Measurements from ENCODE around the gene FBXL17.

The FBXL17 gene

GRCh38 chr5:108233617-108234155 is 148.2 kb downstream of the FBXL17 start:
- no CpG with 5 or more reads among the region's 3 CpGs for WGBS, 2 donors (ENCODE audit: extremely low coverage in 2 of 2, insufficient read length in 2 of 2, insufficient replicate concordance in 1 of 2)
- Histone ChIP-seq H3K27ac (replicated peaks; ENCODE audit: low read length) (peak overlapping the region; percentile 10), H2AFZ (ENCODE audit: low read length) (no peak overlapping the region), H3K14ac (ENCODE audit: low read length) (no peak overlapping the region), H2BK15ac (ENCODE audit: low read length) (no peak overlapping the region), H3K18ac (ENCODE audit: low read length) (no peak overlapping the region), H3K36me3 (replicated peaks in 1 of 2; ENCODE audit: control insufficient read depth in 2 of 2, insufficient read depth in 2 of 2, low read length in 2 of 2) (no peaks in the 10 kb centered on the region), H3K4ac (ENCODE audit: low read length) (no peak overlapping the region), H2BK12ac (ENCODE audit: low read length) (no peak overlapping the region), H4K91ac (ENCODE audit: low read depth, low read length, poor library complexity) (no peak overlapping the region), H3K4me2 (ENCODE audit: insufficient read depth, low read length, poor library complexity, severe bottlenecking) (no peak overlapping the region), H2BK5ac (ENCODE audit: low read length) (no peak overlapping the region), H3K79me1 (ENCODE audit: low read depth, low read length) (no peaks in the 10 kb centered on the region), H3K4me1 (ENCODE audit: control insufficient read depth in 2 of 2, insufficient read depth in 1 of 2, low read depth in 1 of 2, low read length in 2 of 2) (peaks cover 0 to 3% of the 10 kb centered on the region in 2 donors), H4K8ac (ENCODE audit: low read depth, low read length) (no peak overlapping the region), H2BK120ac (ENCODE audit: low read depth, low read length) (no peak overlapping the region), H3K27me3 (ENCODE audit: control insufficient read depth in 3 of 3, insufficient read depth in 3 of 3, low read depth in 1 of 3, low read length in 3 of 3) (no peaks in the 10 kb centered on the region), H3K9me3 (replicated peaks in 1 of 2; ENCODE audit: control insufficient read depth in 2 of 2, insufficient read depth in 1 of 2, low read depth in 1 of 2, low read length in 2 of 2) (peaks cover 0 to 8% of the 10 kb centered on the region in 2 donors), H3K9ac (ENCODE audit: low read depth, low read length, poor library complexity) (no peak overlapping the region), H3K4me3 (ENCODE audit: low read length in 2 of 2) (no peak overlapping the region), H2AK5ac (ENCODE audit: low read depth, low read length) (no peak overlapping the region), H3K23ac (ENCODE audit: low read depth, low read length, poor library complexity) (no peak overlapping the region)
- no peak for DNase-seq (ENCODE audit: low spot score)

DNA sequence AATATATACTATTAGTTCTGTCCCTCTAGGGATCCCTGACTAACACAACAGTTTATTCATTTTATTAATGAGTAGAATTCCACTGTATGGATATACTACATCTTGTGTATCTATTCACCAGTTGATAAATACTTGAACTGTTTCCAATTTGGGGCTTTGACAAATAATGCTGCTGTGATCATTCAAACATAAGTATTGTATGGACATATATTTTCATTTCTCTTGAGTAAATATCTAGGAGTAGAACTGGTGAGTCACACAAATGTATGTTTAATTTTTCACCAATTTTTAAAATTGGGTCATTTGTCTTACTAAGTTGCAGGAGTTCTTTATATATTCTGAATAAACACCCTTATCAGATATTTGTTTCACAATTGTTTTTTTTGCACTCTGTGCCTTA is 149.1 kb downstream of the FBXL17 start:
- H3K27ac ChIP-seq (replicated peaks; ENCODE audit: low read length), result no peak overlapping the region
- no peak overlapping the region for H4K8ac ChIP-seq (ENCODE audit: low read depth, low read length)
- H2BK5ac ChIP-seq (ENCODE audit: low read length), result no peak overlapping the region
- H3K36me3 ChIP-seq (replicated peaks in 1 of 2; ENCODE audit: control insufficient read depth in 2 of 2, insufficient read depth in 2 of 2, low read length in 2 of 2), result no peaks in the 10 kb centered on the region
- H3K27me3 ChIP-seq (ENCODE audit: control insufficient read depth in 3 of 3, insufficient read depth in 3 of 3, low read depth in 1 of 3, low read length in 3 of 3), result no peaks in the 10 kb centered on the region
- no peak overlapping the region for H3K18ac ChIP-seq (ENCODE audit: low read length)
- H3K4me1 ChIP-seq (ENCODE audit: control insufficient read depth in 2 of 2, insufficient read depth in 1 of 2, low read depth in 1 of 2, low read length in 2 of 2), result peaks cover 0 to 3% of the 10 kb centered on the region in 2 donors
- DNase-seq (ENCODE audit: low spot score), result no peak
- no peak overlapping the region for H2BK120ac ChIP-seq (ENCODE audit: low read depth, low read length)
- no peak overlapping the region for H4K91ac ChIP-seq (ENCODE audit: low read depth, low read length, poor library complexity)
- H2BK12ac ChIP-seq (ENCODE audit: low read length), result no peak overlapping the region
- peaks cover 0 to 8% of the 10 kb centered on the region in 2 donors for H3K9me3 ChIP-seq (replicated peaks in 1 of 2; ENCODE audit: control insufficient read depth in 2 of 2, insufficient read depth in 1 of 2, low read depth in 1 of 2, low read length in 2 of 2)
- H3K4me2 ChIP-seq (ENCODE audit: insufficient read depth, low read length, poor library complexity, severe bottlenecking), result no peak overlapping the region
- H3K4ac ChIP-seq (ENCODE audit: low read length), result no peak overlapping the region
- H2BK15ac ChIP-seq (ENCODE audit: low read length), result no peak overlapping the region
- H3K4me3 ChIP-seq (ENCODE audit: low read length in 2 of 2), result no peak overlapping the region
- no peak overlapping the region for H3K14ac ChIP-seq (ENCODE audit: low read length)
- H3K23ac ChIP-seq (ENCODE audit: low read depth, low read length, poor library complexity), result no peak overlapping the region
- no peaks in the 10 kb centered on the region for H3K79me1 ChIP-seq (ENCODE audit: low read depth, low read length)
- H3K9ac ChIP-seq (ENCODE audit: low read depth, low read length, poor library complexity), result no peak overlapping the region
- H2AK5ac ChIP-seq (ENCODE audit: low read depth, low read length), result no peak overlapping the region
- no peak overlapping the region for H2AFZ ChIP-seq (ENCODE audit: low read length)

- no peak overlapping the region for H3K23ac ChIP-seq (ENCODE audit: low read depth, low read length, poor library complexity)
- H3K4me1 ChIP-seq (ENCODE audit: control insufficient read depth in 2 of 2, insufficient read depth in 1 of 2, low read depth in 1 of 2, low read length in 2 of 2), result peaks cover 0 to 2% of the 10 kb centered on the region in 2 donors
- no peak overlapping the region for H2BK120ac ChIP-seq (ENCODE audit: low read depth, low read length)
- no peak overlapping the region for H4K91ac ChIP-seq (ENCODE audit: low read depth, low read length, poor library complexity)
- no peak for DNase-seq (ENCODE audit: low spot score)
- no peak overlapping the region for H4K8ac ChIP-seq (ENCODE audit: low read depth, low read length)
- no peak overlapping the region for H3K9ac ChIP-seq (ENCODE audit: low read depth, low read length, poor library complexity)
- H2BK15ac ChIP-seq (ENCODE audit: low read length), result no peak overlapping the region
- H3K36me3 ChIP-seq (replicated peaks in 1 of 2; ENCODE audit: control insufficient read depth in 2 of 2, insufficient read depth in 2 of 2, low read length in 2 of 2), result no peaks in the 10 kb centered on the region
- no peak overlapping the region for H3K4ac ChIP-seq (ENCODE audit: low read length)
- no peak overlapping the region for H2AFZ ChIP-seq (ENCODE audit: low read length)
- H3K27me3 ChIP-seq (ENCODE audit: control insufficient read depth in 3 of 3, insufficient read depth in 3 of 3, low read depth in 1 of 3, low read length in 3 of 3), result no peaks in the 10 kb centered on the region
- no peak overlapping the region for H3K14ac ChIP-seq (ENCODE audit: low read length)
- no peak overlapping the region for H3K27ac ChIP-seq (replicated peaks; ENCODE audit: low read length)
- no peaks in the 10 kb centered on the region for H3K9me3 ChIP-seq (replicated peaks in 1 of 2; ENCODE audit: control insufficient read depth in 2 of 2, insufficient read depth in 1 of 2, low read depth in 1 of 2, low read length in 2 of 2)
- no peak overlapping the region for H2AK5ac ChIP-seq (ENCODE audit: low read depth, low read length)
- H3K79me1 ChIP-seq (ENCODE audit: low read depth, low read length), result no peaks in the 10 kb centered on the region
- no peak overlapping the region for H2BK12ac ChIP-seq (ENCODE audit: low read length)
- no peak overlapping the region for H3K4me2 ChIP-seq (ENCODE audit: insufficient read depth, low read length, poor library complexity, severe bottlenecking)
- no peak overlapping the region for H2BK5ac ChIP-seq (ENCODE audit: low read length)
- no peak overlapping the region for H3K4me3 ChIP-seq (ENCODE audit: low read length in 2 of 2)
- H3K18ac ChIP-seq (ENCODE audit: low read length), result no peak overlapping the region
Measured at GRCh38 chr5:108222011-108222410, 159.9 kb downstream of the FBXL17 start.

DNA sequence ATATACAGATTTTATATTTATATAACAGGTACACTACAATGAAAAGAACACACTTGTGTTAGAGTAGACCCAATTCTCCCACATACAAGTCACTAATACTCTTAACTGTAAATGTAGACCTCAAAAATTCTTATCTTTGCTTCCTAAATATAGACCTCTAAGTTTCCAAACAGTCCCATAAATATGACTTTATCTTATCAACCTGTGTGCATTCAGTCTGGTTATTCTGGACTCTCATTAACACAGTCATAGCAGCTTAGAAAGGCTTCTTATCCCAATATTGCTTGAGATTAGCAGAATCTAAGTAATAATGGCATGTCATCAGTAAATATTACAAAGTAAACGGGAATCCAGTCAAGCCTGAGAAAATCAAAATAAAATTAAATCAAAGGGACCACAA is 161.1 kb downstream of the FBXL17 start:
- Histone ChIP-seq H3K9ac (ENCODE audit: low read depth, low read length, poor library complexity) (no peak overlapping the region), H3K36me3 (replicated peaks in 1 of 2; ENCODE audit: control insufficient read depth in 2 of 2, insufficient read depth in 2 of 2, low read length in 2 of 2) (no peaks in the 10 kb centered on the region), H3K79me1 (ENCODE audit: low read depth, low read length) (no peaks in the 10 kb centered on the region), H3K14ac (ENCODE audit: low read length) (no peak overlapping the region), H2BK5ac (ENCODE audit: low read length) (no peak overlapping the region), H2AFZ (ENCODE audit: low read length) (no peak overlapping the region), H2AK5ac (ENCODE audit: low read depth, low read length) (no peak overlapping the region), H2BK120ac (ENCODE audit: low read depth, low read length) (no peak overlapping the region), H3K27me3 (ENCODE audit: control insufficient read depth in 3 of 3, insufficient read depth in 3 of 3, low read depth in 1 of 3, low read length in 3 of 3) (no peaks in the 10 kb centered on the region), H3K18ac (ENCODE audit: low read length) (no peak overlapping the region), H3K27ac (replicated peaks; ENCODE audit: low read length) (no peak overlapping the region), H3K9me3 (replicated peaks in 1 of 2; ENCODE audit: control insufficient read depth in 2 of 2, insufficient read depth in 1 of 2, low read depth in 1 of 2, low read length in 2 of 2) (peaks cover 0 to 3% of the 10 kb centered on the region in 2 donors), H3K4me1 (ENCODE audit: control insufficient read depth in 2 of 2, insufficient read depth in 1 of 2, low read depth in 1 of 2, low read length in 2 of 2) (peaks cover 0 to 2% of the 10 kb centered on the region in 2 donors), H2BK12ac (ENCODE audit: low read length) (no peak overlapping the region), H3K4me3 (ENCODE audit: low read length in 2 of 2) (no peak overlapping the region), H3K4me2 (ENCODE audit: insufficient read depth, low read length, poor library complexity, severe bottlenecking) (no peak overlapping the region), H4K8ac (ENCODE audit: low read depth, low read length) (no peak overlapping the region), H3K4ac (ENCODE audit: low read length) (no peak overlapping the region), H2BK15ac (ENCODE audit: low read length) (no peak overlapping the region), H4K91ac (ENCODE audit: low read depth, low read length, poor library complexity) (no peak overlapping the region), H3K23ac (ENCODE audit: low read depth, low read length, poor library complexity) (no peak overlapping the region)
- no peak for DNase-seq (ENCODE audit: low spot score)
- whole genome bisulfite sequencing, 2 donors (ENCODE audit: extremely low coverage in 2 of 2, insufficient read length in 2 of 2, insufficient replicate concordance in 1 of 2), result no CpG with 5 or more reads among the region's 1 CpG
